Measurements from ENCODE around the gene MAP1A. TPM values are rescaled to one million over a fixed set of nuclear protein-coding genes. Genes with fewer than 3 reads are reported as not detected.
"Not testable (repeated sequence)": the region's sequence is repeated elsewhere in the genome, so short reads cannot be mapped to it uniquely, and the experiment has no call there.

MAP1A gene
- total RNA-seq, 2 donors from 2014 or later, result 0.84 to 1.4 TPM

- Mint-ChIP-seq H3K36me3 (peaks cover 0 to 9% of the 10 kb centered on the region in 2 donors), H3K9me3 (no peaks in the 10 kb centered on the region), H3K27ac (no peak overlapping the region)
- DNase-seq (ENCODE audit: low spot score in 2 of 2), result no peak
- no peak for ATAC-seq
These were observed 30.1 kb downstream of the MAP1A start for GRCh38 chr15:43547539-43547938.

GRCh38 chr15:43550527-43551363, 33.3 kb downstream of the MAP1A start:
- DNase-seq (ENCODE audit: low spot score in 2 of 2) (no peak), ATAC-seq (no peak)
- Mint-ChIP-seq H3K9me3 (no peaks in the 10 kb centered on the region), H3K27ac (peak overlapping the region in 1 of 2 donors; percentile 8), H3K36me3 (peaks cover 0 to 9% of the 10 kb centered on the region in 2 donors)

GRCh38 chr15:43552256-43552655, 34.8 kb downstream of the MAP1A start:
- DNase-seq (ENCODE audit: low spot score in 2 of 2) (no peak), ATAC-seq (no peak)
- no peaks in the 10 kb centered on the region for H3K9me3 Mint-ChIP-seq

GRCh38 chr15:43552986-43553385, 35.6 kb downstream of the MAP1A start:
- DNase-seq (ENCODE audit: low spot score in 2 of 2), result no peak
- no peak for ATAC-seq
- Mint-ChIP-seq H3K36me3 (no peaks in the 10 kb centered on the region), H3K9me3 (no peaks in the 10 kb centered on the region), H3K27ac (peak overlapping the region in 1 of 2 donors; percentile 14)

More at GRCh38 chr15:43552256-43552655, 34.8 kb downstream of the MAP1A start:
- Mint-ChIP-seq H3K36me3 (peaks cover 0 to 5% of the 10 kb centered on the region in 2 donors), H3K27ac (no peak overlapping the region)

GRCh38 chr15:43562753-43563152, 45.3 kb downstream of the MAP1A start:
- DNase-seq (ENCODE audit: low spot score in 2 of 2); H3K27ac Mint-ChIP-seq; H3K36me3 Mint-ChIP-seq; H3K9me3 Mint-ChIP-seq; ATAC-seq: not testable (repeated sequence)

GRCh38 chr15:43563793-43564192, 46.4 kb downstream of the MAP1A start:
- not testable (repeated sequence) for H3K27ac Mint-ChIP-seq; DNase-seq (ENCODE audit: low spot score in 2 of 2); ATAC-seq; H3K9me3 Mint-ChIP-seq; H3K36me3 Mint-ChIP-seq

GRCh38 chr15:43566615-43567014, 49.2 kb downstream of the MAP1A start:
- DNase-seq (ENCODE audit: low spot score in 2 of 2); H3K27ac Mint-ChIP-seq; H3K9me3 Mint-ChIP-seq; ATAC-seq; H3K36me3 Mint-ChIP-seq: not testable (repeated sequence)

- H3K27ac Mint-ChIP-seq, H3K9me3 Mint-ChIP-seq: not testable (repeated sequence)
- peak; percentile 33 to 71 for ATAC-seq
These were observed 57.2 kb downstream of the MAP1A start for GRCh38 chr15:43574607-43575006.

More at GRCh38 chr15:43574607-43575006, 57.2 kb downstream of the MAP1A start:
- not testable (repeated sequence) for H3K36me3 Mint-ChIP-seq; DNase-seq (ENCODE audit: low spot score in 2 of 2)

Other genes starting within 250 kb of the MAP1A start
- gene TGM7, start 215.4 kb upstream of the MAP1A start, total RNA-seq, result not detected
- gene LCMT2, start 187.0 kb upstream of the MAP1A start, total RNA-seq, result 10 to 100 TPM in 1 of 2 donors, 1 to 10 TPM in 1; 4.4 to 11.1 TPM
- 10 to 100 TPM; 17.0 to 22.7 TPM for gene ZSCAN29, start 146.6 kb upstream of the MAP1A start, total RNA-seq
- 10 to 100 TPM; 40.1 to 45.0 TPM for gene TUBGCP4, start 146.5 kb upstream of the MAP1A start, total RNA-seq
- 10 to 100 TPM; 24.0 to 35.9 TPM for gene TP53BP1, start 24.5 kb upstream of the MAP1A start, total RNA-seq
- 10 to 100 TPM; 27.8 to 51.3 TPM for gene PPIP5K1, start 72.6 kb downstream of the MAP1A start, total RNA-seq
- 1 to 10 TPM in 1 of 2 donors, under 1 TPM in 1; 0.34 to 1.1 TPM for gene CKMT1B, start 76.4 kb downstream of the MAP1A start, total RNA-seq
- gene STRC, start 101.2 kb downstream of the MAP1A start, total RNA-seq, result 1 to 10 TPM; 2.3 to 2.6 TPM
- 1 to 10 TPM; 4.4 to 8.1 TPM for gene CATSPER2, start 131.2 kb downstream of the MAP1A start, total RNA-seq
- gene CKMT1A, start 176.3 kb downstream of the MAP1A start, total RNA-seq, result not detected
- gene PDIA3, start 228.8 kb downstream of the MAP1A start, total RNA-seq, result 100 to 1,000 TPM; 144 to 224 TPM

Data from activated naive CD4-positive, alpha-beta T cell treated with anti-CD3 and anti-CD28 coated beads, Interleukin-2, amount 50 U/mL, for 72 hours (primary cell).